Head of caudate nucleus (tissue), 42 donors: ENCODE results near the gene CEP112.

Source experiments
- DNase-seq, 42 donors: peaks; one replicate each; pipeline versions ENCODE4 v3.0.0 to v3.0.0-alpha.2; 2020 to 2021; ENCODE audit warnings: mixed read lengths in 7 of 42
- intact Hi-C: fragments of 100-400 bp; cut with DNase I; formaldehyde crosslinking; loops from one replicate; pipeline ENCODE4 v1.15.0; 2022

CEP112 gene

GRCh38 chr17:66191593-66192377 is at the start of gene CEP112:
Gene CEP112 (minus strand): TSS chr17:66192133.
- intact Hi-C loops: no loop called here
- DNase-seq: peak; percentile 4 to 85 (median 68)

GRCh38 chr17:66240630-66241029 is 48.7 kb upstream of the CEP112 start:
- intact Hi-C loops: no loop called here
- DNase-seq: no peak

GRCh38 chr17:66240013-66240412 is 48.1 kb upstream of the CEP112 start:
- intact Hi-C loops: no loop called here

GRCh38 chr17:66235377-66235994 is 43.6 kb upstream of the CEP112 start:
- no peak for DNase-seq
- intact Hi-C loops: no loop called here

More at GRCh38 chr17:66240013-66240412, 48.1 kb upstream of the CEP112 start:
- DNase-seq: no peak

- no peak for DNase-seq
- intact Hi-C loops: no loop called here
These were observed 42.7 kb upstream of the CEP112 start for GRCh38 chr17:66234611-66235010.

- intact Hi-C loops: no loop called here
- DNase-seq: no peak
These were observed 41.3 kb upstream of the CEP112 start for GRCh38 chr17:66233023-66233753.

GRCh38 chr17:66230922-66231591 is 39.1 kb upstream of the CEP112 start:
- DNase-seq: no peak
- intact Hi-C loops: no loop called here

GRCh38 chr17:66229783-66230538 is 38.0 kb upstream of the CEP112 start:
- no peak for DNase-seq

GRCh38 chr17:66228887-66229782 is 37.2 kb upstream of the CEP112 start, which contains the start of gene APOH:
Gene APOH (minus strand): TSS chr17:66229415. CDS start chr17:66229379, 36 bp downstream.
- DNase-seq: no peak
- intact Hi-C loops: no loop called here

More at GRCh38 chr17:66229783-66230538, 38.0 kb upstream of the CEP112 start:
- intact Hi-C loops: no loop called here

GRCh38 chr17:66227212-66228045 is 35.5 kb upstream of the CEP112 start:
- intact Hi-C loops: no loop called here
- DNase-seq: no peak

- peak in 1 of 42 donors; percentile 13 for DNase-seq
- intact Hi-C loops: no loop called here
These were observed 30.9 kb upstream of the CEP112 start for GRCh38 chr17:66222798-66223350.

- DNase-seq: no peak
- intact Hi-C loops: no loop called here
These were observed 30.0 kb upstream of the CEP112 start for GRCh38 chr17:66221755-66222530.

- DNase-seq: no peak
- intact Hi-C loops: no loop called here
These were observed 29.4 kb upstream of the CEP112 start for GRCh38 chr17:66221343-66221742.

GRCh38 chr17:66220079-66220835 is 28.3 kb upstream of the CEP112 start:
- DNase-seq: no peak
- intact Hi-C loops: no loop called here

- DNase-seq: no peak
- intact Hi-C loops: no loop called here
These were observed 23.6 kb upstream of the CEP112 start for GRCh38 chr17:66215529-66215911.
